Psoas muscle (tissue), 8 donors: ENCODE results near the gene SLC6A8. TPM values are rescaled to one million over a fixed set of nuclear protein-coding genes. Genes with fewer than 3 reads are reported as not detected.
"Not testable (repeated sequence)": the region's sequence is repeated elsewhere in the genome, so short reads cannot be mapped to it uniquely, and the experiment has no call there.

Experiments
- ATAC-seq, 4 donors: fragments of 200-7000 bp; cut with Tn5 transposase; one replicate each; pipeline ENCODE4 v1.9.1; 2020; ENCODE audit warnings: moderate library complexity in 3 of 4, mild to moderate bottlenecking in 2 of 4
- DNase-seq, 2 donors: peaks; one replicate each; pipeline ENCODE4 v3.0.0-alpha.2; 2020
- H3K27ac ChIP-seq: fragments of 200-600 bp; one replicate; pipeline ENCODE4 v1.8.0; 2022
- H3K27me3 ChIP-seq, 3 donors: fragments of 200-600 bp in 1 of 3; one replicate each; pipeline versions ENCODE4 v1.6.1 to v1.8.0; 2013 to 2022; ENCODE audit warnings: low read length in 2 of 3, mild to moderate bottlenecking in 2 of 3, moderate library complexity in 1 of 3; ENCODE audit not compliant: insufficient read depth in 3 of 3
- H3K36me3 ChIP-seq, 2 donors: fragments of 200-600 bp in 1 of 2; one replicate each; pipeline versions ENCODE4 v1.6.1 to v1.8.0; 2013 to 2022; ENCODE audit warnings: low read depth in 1 of 2, mild to moderate bottlenecking in 1 of 2, moderate library complexity in 1 of 2; ENCODE audit not compliant: insufficient read depth in 1 of 2
- H3K4me1 ChIP-seq: fragments of 200-600 bp; one replicate; pipeline ENCODE4 v1.8.0; 2022
- H3K4me3 ChIP-seq: fragments of 200-600 bp; one replicate; pipeline ENCODE4 v1.8.0; 2022; ENCODE audit warnings: mild to moderate bottlenecking
- H3K9me3 ChIP-seq: fragments of 200-600 bp; one replicate; pipeline ENCODE4 v1.8.0; 2022
- WGBS, 3 donors: extraction: QIAGEN DNeasy Blood & Tissue Kit; methylation state at CpG; one replicate each; pipeline versions ENCODE4 v1.1.6 to v1.1.7; 2013; 5-methylcytosine and 5-hydroxymethylcytosine counted together
- intact Hi-C, 2 donors: fragments of 100-400 bp; cut with DNase I; formaldehyde crosslinking; loops; one replicate each; pipeline versions ENCODE4 v1.11.0 to v1.14.2; 2022
- polyA plus RNA-seq, 3 donors: library from polyadenylated mRNA; stranded (reverse); fragments of 200-250 nt; gene quantifications; one replicate each; pipeline ENCODE4 v1.2.3, GENCODE V29; 2013
- total RNA-seq, 4 donors: library from RNA; stranded (reverse); fragmentation: NEBNext Ultra II Directional in 2 of 4; extraction: Animal tissue kit (Norgen Biotek cat#: 25700) in 2 of 4; gene quantifications; one replicate each; pipeline versions ENCODE4 v1.2.1 to v1.2.4, GENCODE V29; 2021 to 2023
- TF ChIP-seq, protein P1 (sequence below): fragments of 200-600 bp; IDR thresholded peaks from one replicate; pipeline ENCODE4 v1.8.0; 2022; ENCODE audit warnings: antibody characterized with exemption
- donor health status: healthy with polysubstance abuse.
- donor health status: DM: no; HTN: no; CAD: no; lungs with moderate emphysema.
- donor health status: Bipolar disorder and iron deficiency.
- donor health status: healthy.
- donor health status: DM: yes; HTN: yes; CAD: no.
- donor health status: DM: no; HTN: no; CAD: no.
- donor health status: DM: no; HTN: no; CAD: no.
- donor health status: DM: yes; HTN: yes; CAD: no.

Gene SLC6A8
- total and polyA plus RNA-seq, 7 donors = 82.2 to 256 (median 104) TPM

DNA sequence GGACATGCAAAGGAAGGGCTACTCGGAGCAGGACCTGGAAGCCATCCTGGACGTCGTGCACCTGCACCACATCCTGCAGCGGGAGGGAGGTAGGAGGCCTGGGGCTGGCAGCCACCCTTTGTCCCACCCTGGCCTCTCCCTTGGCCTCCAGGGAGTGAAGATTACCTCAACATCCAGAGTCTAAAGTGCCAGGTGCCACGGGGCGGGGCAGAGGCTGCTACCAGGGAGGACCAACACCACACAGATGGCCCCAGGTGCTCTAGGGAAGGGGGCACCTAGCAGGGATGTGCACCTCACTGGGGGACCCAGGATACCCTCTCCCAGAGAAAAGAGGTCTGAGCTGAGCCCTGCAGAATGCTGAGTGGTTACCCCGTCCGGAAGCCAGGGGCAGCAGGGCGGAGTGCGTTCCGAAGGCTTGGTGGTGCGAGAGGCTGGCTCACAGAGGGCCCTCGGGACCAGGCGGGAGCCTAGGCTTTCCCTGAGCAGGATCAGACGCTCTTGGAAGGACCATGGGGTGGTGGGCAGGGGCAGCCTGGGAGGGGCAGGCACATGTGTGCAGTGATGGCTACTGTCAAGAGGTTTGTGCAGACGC, 53.0 kb downstream of the SLC6A8 start:
- TF ChIP-seq, protein P1, sequence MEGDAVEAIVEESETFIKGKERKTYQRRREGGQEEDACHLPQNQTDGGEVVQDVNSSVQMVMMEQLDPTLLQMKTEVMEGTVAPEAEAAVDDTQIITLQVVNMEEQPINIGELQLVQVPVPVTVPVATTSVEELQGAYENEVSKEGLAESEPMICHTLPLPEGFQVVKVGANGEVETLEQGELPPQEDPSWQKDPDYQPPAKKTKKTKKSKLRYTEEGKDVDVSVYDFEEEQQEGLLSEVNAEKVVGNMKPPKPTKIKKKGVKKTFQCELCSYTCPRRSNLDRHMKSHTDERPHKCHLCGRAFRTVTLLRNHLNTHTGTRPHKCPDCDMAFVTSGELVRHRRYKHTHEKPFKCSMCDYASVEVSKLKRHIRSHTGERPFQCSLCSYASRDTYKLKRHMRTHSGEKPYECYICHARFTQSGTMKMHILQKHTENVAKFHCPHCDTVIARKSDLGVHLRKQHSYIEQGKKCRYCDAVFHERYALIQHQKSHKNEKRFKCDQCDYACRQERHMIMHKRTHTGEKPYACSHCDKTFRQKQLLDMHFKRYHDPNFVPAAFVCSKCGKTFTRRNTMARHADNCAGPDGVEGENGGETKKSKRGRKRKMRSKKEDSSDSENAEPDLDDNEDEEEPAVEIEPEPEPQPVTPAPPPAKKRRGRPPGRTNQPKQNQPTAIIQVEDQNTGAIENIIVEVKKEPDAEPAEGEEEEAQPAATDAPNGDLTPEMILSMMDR = no peak
- Histone ChIP-seq H3K4me3 (no peak overlapping the region), H3K27me3 (peaks cover 0 to 3% (median 0%) of the 10 kb centered on the region in 3 donors), H3K9me3 (no peaks in the 10 kb centered on the region), H3K36me3 (peaks cover 0 to 37% of the 10 kb centered on the region in 2 donors), H3K27ac (no peak overlapping the region), H3K4me1 (no peaks in the 10 kb centered on the region)
- DNase-seq (no peak), ATAC-seq (no peak)
- intact Hi-C loops = no loop called here
- WGBS, 3 donors = 85 to 95% (median 93%) methylated on average over 9 to 16 of the region's 16 CpGs

DNA sequence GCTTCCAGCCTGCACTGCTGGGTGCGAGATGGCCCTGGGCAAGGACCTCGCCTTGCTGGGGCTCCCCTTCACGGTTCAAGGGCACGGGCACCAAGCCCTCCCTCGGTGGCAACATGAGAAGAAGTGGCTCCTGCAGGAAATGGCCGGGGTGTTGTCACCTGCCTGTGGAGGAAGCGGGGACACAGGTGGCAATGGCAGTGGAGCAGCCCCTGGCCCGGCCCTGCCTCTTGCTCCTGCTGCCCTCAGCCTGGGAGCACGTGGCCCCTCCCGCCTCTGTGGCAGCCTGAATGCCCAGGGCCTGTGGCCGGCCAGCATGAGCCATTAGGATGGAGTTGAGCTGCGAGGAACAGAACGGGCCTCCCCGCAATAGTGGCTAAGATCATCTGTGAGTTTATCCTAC, 53.7 kb downstream of the SLC6A8 start:
- Histone ChIP-seq H3K27me3 (peaks cover 0 to 7% (median 0%) of the 10 kb centered on the region in 3 donors), H3K9me3 (no peaks in the 10 kb centered on the region), H3K36me3 (peaks cover 0 to 31% of the 10 kb centered on the region in 2 donors), H3K27ac (no peak overlapping the region), H3K4me1 (no peaks in the 10 kb centered on the region), H3K4me3 (no peak overlapping the region)
- TF ChIP-seq, protein P1 = no peak
- intact Hi-C loops = no loop called here
- DNase-seq (no peak), ATAC-seq (no peak)
- 87 to 92% methylated on average over 12 to 14 of the region's 14 CpGs; no CpG with 5 or more reads in 1 of the 3 donors for WGBS, 3 donors

DNA sequence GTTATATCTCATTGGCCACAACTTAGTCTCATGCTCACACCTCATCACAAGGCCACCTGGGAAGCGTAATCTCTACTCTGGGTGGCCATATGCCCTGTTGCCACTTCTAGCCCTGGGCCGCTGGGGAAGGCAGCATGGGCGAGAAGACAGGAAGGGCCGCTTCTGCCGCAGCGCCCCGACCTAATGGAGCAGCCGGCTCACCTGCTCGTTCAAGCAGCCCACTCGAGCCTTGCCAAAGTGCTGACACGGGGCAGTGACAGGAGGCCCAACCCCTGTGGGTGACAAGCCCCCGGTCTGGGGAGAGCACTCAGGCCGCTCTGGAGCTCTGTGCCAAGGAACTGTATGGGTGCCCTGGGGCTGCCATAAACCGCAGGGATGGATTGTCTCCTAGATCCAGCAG, 54.4 kb downstream of the SLC6A8 start:
- H3K4me1 ChIP-seq, intact Hi-C loops, H3K9me3 ChIP-seq, H3K4me3 ChIP-seq, DNase-seq, ATAC-seq, H3K27ac ChIP-seq, H3K27me3 ChIP-seq: not testable (repeated sequence)
- WGBS, 3 donors = 90 to 97% (median 92%) methylated on average over 13 to 14 of the region's 14 CpGs
- peaks cover 0 to 24% of the 10 kb centered on the region in 2 donors for H3K36me3 ChIP-seq

DNA sequence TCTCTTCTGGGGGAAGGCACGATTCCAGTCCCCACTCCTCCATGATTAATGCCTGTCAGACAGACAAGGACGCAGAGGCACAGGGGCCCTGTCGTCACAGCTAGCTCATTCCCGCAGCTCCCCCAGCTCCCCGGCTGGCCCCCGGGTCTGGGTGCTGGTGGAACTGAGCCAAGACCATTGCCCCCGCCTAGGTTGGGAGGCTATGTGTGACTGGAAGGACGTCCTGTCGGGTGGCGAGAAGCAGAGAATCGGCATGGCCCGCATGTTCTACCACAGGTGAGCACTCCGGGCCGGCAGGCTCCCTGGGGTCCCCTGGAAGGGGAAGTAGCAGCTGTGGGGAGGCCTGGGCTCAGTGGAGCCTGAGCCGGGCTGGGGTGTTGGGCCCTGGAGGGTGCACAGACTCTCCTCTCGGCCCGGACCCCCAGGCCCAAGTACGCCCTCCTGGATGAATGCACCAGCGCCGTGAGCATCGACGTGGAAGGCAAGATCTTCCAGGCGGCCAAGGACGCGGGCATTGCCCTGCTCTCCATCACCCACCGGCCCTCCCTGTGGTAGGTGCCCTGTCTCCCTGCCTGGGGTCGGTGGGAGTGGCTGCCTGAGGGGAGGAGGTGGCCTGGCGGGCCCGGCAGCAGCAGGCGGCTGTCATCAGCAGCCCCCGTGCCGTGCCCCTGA, 55.2 kb downstream of the SLC6A8 start:
- DNase-seq, H3K4me1 ChIP-seq, H3K9me3 ChIP-seq, intact Hi-C loops, ATAC-seq, H3K4me3 ChIP-seq, H3K27ac ChIP-seq: not testable (repeated sequence)
- WGBS, 3 donors = 64 to 74% (median 73%) methylated on average over 10 to 32 of the region's 32 CpGs
- H3K27me3 ChIP-seq = peaks cover 0 to 13% (median 0%) of the 10 kb centered on the region in 3 donors
- H3K36me3 ChIP-seq = peaks cover 0 to 20% of the 10 kb centered on the region in 2 donors

DNA sequence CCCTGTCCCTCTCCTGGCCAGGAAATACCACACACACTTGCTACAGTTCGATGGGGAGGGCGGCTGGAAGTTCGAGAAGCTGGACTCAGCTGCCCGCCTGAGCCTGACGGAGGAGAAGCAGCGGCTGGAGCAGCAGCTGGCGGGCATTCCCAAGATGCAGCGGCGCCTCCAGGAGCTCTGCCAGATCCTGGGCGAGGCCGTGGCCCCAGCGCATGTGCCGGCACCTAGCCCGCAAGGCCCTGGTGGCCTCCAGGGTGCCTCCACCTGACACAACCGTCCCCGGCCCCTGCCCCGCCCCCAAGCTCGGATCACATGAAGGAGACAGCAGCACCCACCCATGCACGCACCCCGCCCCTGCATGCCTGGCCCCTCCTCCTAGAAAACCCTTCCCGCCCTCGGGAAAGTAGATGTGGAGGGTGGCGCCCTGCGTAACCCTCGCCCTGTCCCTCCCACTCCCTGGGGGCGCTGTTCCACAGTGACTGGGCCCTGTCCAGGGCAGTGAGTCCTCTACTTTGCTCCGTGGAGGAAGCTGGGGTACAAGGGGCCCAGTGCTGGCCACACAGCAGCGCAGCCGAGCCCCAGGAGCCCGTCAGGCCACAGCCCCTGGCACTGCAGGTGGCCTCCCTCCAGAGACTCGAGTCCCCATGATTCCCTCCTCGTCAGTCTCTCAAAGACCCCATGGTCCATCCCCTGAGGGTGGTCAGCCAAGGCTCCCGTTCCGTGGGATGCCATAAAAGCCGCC, 55.9 kb downstream of the SLC6A8 start:
- DNase-seq (peak; percentile 76 to 83), ATAC-seq (peak in 1 of 4 donors; percentile 42)
- intact Hi-C loops, H3K27ac ChIP-seq, H3K9me3 ChIP-seq, H3K4me1 ChIP-seq, H3K4me3 ChIP-seq: not testable (repeated sequence)
- Histone ChIP-seq H3K27me3 (peaks cover 0 to 16% (median 0%) of the 10 kb centered on the region in 3 donors), H3K36me3 (peaks cover 0 to 13% of the 10 kb centered on the region in 2 donors)
- 44 to 55% (median 46%) methylated on average over 19 to 29 of the region's 35 CpGs for WGBS, 3 donors
